ENCODE measurements around the gene KCNB1. TPM values are rescaled to one million over a fixed set of nuclear protein-coding genes. Genes with fewer than 3 reads are reported as not detected.

Gene KCNB1
- total RNA-seq, 1 donor = not detected

DNA sequence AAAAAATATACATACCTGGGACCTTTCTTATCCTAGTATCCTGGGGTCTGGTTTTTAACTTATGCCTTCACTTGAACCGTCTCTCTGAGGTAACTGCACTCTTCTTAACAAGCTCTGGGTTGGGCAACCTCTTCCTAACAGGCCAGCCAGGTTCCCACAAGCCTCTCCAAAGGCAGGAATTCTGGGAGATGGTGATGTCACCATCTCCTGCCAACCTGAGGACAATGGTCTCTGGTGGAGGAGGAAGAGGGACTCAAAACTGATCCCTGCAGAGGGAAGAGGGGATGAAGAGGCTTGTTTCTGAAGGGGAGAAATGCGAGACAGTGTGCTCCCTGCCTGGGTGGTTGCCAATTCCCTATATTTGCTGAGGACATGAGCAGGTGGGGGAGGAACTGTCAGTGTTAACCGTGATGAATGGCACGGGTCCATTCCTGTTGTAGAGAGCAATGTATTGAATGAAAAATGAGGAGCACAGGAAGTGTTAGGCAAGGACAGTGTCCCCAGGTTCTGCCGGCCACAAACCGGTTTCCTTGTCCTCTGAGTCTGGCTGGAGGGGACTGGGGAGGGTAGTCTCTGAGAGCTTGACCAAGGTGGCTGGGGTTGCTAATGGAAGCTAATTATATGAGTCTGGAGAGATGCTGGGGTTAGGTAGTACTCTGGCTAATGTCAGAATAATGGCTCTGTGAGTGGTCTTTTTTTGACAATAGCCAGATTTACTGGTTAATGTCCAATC lies 95.5 kb downstream of the KCNB1 start:
- TF ChIP-seq, protein P1, sequence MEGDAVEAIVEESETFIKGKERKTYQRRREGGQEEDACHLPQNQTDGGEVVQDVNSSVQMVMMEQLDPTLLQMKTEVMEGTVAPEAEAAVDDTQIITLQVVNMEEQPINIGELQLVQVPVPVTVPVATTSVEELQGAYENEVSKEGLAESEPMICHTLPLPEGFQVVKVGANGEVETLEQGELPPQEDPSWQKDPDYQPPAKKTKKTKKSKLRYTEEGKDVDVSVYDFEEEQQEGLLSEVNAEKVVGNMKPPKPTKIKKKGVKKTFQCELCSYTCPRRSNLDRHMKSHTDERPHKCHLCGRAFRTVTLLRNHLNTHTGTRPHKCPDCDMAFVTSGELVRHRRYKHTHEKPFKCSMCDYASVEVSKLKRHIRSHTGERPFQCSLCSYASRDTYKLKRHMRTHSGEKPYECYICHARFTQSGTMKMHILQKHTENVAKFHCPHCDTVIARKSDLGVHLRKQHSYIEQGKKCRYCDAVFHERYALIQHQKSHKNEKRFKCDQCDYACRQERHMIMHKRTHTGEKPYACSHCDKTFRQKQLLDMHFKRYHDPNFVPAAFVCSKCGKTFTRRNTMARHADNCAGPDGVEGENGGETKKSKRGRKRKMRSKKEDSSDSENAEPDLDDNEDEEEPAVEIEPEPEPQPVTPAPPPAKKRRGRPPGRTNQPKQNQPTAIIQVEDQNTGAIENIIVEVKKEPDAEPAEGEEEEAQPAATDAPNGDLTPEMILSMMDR (IDR thresholded peaks at IDR 0.05; ENCODE audit: insufficient read depth, low read depth, low read length) = no peak
- no peak for DNase-seq (ENCODE audit: low read depth)
- H3K4me3 ChIP-seq (ENCODE audit: low read depth, low read length) = no peak overlapping the region

DNA sequence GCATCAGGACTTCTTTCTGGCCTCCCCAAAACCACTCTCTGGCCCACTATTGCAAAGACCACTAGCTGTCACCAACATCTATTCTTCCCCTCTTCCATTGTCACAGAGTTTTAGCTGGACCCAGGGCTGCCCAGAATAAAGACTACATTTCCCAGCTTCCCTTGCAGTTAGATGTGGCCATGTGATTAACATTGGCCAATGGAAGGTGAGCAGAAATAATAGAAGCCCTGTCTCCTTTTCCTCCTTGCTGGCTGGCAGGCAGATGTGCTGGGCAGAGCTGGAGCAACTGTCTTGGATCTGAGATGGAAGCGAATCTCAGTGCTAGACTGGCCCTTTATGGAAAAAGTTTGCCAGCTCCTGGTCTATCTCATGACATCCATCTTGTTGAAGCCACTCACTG lies 97.0 kb downstream of the KCNB1 start:
- DNase-seq (ENCODE audit: low read depth) = peak; percentile 29
- TF ChIP-seq, protein P1 (IDR thresholded peaks at IDR 0.05; ENCODE audit: insufficient read depth, low read depth, low read length) = no peak
- no peak overlapping the region for H3K4me3 ChIP-seq (ENCODE audit: low read depth, low read length)

DNA sequence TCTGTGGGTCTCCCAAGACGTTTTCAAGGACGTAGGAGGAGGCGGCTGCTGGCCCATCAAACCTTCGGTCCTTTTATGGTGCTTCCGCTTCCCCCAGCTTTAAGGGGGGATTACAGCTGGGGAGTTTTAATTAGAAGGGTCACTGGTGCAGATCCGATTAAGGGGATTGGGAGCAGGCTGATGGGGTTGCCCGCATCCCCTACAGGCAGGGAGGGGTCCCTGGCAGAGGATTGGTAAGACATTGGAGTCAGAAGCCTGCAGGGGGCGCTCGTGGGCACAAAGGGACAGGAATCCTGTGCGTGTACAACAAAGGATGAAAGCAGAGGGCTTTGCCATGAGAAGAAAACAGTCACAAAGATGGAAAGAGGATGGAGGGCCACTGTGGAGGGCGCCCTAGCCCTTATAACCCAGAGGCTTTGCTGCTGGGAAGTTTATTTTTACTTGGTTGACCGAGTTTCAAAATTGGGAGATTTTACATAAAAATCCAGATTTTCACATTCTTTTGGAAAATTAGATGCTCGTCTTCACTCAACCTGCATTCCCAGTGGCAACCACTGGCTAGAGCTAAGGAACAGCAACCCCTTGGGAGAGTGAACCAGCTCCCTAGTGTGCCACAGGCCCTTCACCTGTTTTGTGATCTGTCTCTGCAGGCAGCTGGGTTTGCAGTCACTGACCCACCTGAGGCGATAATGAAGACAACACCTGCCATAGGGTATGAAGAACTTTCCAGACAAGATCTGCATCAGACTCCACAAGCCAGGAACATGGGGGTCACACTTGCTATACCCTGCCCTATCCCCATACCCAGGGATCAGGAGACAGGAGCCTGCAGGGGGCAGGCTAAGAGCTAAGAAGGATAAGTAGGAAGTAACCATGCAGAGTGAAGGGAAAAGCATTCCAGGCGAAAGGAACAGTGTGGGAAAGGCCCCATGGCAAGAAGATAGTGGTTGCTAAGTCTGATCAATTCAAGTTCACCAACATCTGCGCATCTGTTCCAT lies 97.7 kb downstream of the KCNB1 start:
- no peak overlapping the region for H3K4me3 ChIP-seq (ENCODE audit: low read depth, low read length)
- TF ChIP-seq, protein P1 (IDR thresholded peaks at IDR 0.05; ENCODE audit: insufficient read depth, low read depth, low read length) = peak; percentile 85
- peak; percentile 46 for DNase-seq (ENCODE audit: low read depth)

DNA sequence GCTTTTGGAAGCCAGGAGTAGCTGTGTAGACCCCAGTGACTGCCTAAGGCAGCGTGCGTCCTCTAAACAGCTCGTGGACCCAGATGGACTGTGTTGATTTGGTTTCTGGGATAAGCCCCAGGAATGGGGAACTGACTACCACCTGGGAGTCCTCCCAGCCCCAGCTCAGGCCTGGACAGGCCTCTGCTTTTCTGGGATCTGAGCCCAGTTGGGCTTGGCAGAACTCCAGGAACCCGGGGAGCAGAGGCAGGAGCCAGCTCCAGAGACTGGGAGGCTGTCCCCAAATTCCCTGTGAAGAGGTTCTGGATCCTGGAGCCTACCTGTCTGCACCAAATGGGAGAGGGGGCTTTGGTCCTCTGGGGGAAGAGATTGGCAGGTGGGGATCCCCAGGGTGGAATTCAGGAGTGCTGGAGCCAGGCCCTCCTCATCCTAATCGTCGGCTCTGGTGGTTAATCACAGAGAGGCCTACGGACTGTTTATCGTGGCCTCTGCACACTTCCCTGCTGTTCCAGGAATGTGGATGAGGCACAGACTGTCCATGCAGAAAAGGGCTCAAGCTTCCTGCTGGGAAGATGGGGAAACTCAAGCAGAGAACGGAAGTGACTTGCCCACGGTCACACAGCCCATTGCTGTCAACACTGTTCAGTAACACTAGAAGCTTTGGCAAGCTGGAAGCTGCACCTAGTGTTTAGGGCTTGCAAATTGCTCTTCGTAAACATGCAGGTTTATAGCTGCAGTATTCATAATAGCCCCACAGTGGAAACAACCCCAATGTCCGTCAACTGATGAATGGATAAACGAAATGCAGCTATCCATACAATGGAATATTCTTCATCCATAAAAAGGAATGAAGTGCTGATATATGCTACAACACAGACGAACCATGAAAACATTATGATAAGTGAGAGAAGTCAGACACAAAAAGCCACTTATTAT lies 100.6 kb downstream of the KCNB1 start:
- DNase-seq (ENCODE audit: low read depth) = peak; percentile 9
- H3K4me3 ChIP-seq (ENCODE audit: low read depth, low read length) = no peak overlapping the region
- TF ChIP-seq, protein P1 (IDR thresholded peaks at IDR 0.05; ENCODE audit: insufficient read depth, low read depth, low read length) = no peak

DNA sequence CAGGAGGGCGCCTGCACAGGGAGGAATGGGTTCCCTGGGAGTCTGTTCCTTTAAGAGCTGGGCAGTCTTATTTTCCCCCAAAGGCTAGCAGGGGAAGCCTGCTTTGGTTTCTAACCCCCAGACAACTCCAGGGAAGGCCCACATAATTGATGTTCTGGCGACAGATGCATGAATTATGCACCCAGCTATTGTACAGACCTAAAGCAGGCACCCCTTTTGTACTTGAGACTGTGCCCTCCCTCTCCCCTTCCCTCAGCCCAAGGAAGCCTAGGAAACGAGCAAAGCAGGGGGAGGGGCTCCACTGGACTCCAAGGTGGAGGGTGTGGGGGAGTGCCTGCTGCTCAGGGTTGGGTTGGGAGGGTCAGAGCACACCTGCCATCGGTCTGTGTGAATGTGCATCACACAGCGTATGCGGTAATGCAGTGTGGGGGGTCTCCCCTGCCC lies 102.1 kb downstream of the KCNB1 start:
- TF ChIP-seq, protein P1 (IDR thresholded peaks at IDR 0.05; ENCODE audit: insufficient read depth, low read depth, low read length) = no peak
- no peak overlapping the region for H3K4me3 ChIP-seq (ENCODE audit: low read depth, low read length)
- DNase-seq (ENCODE audit: low read depth) = no peak

DNA sequence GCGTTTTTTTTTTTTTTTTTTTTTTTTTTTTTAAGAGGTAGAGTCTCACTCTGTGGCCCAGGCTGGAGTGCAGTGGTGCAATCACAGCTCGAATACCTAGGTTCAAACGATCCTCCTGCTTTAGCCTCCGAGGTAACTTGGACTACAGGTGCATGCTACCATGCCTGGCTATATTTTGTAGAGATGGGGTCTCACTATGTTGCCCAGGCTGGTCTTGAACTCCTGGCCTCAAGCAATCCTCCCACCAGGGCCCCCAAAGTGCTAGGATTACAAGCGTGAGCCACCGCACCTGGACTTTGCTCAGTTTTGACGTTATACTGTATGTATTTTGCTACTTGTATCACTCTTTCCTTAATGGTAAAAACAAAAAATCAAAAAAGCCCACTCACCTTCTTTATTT lies 103.1 kb downstream of the KCNB1 start:
- DNase-seq (ENCODE audit: low read depth) = no peak
- no peak overlapping the region for H3K4me3 ChIP-seq (ENCODE audit: low read depth, low read length)
- TF ChIP-seq, protein P1 (IDR thresholded peaks at IDR 0.05; ENCODE audit: insufficient read depth, low read depth, low read length) = no peak

Data from fibroblast of villous mesenchyme (primary cell).